ENCODE results near the gene GALK2.

DNA sequence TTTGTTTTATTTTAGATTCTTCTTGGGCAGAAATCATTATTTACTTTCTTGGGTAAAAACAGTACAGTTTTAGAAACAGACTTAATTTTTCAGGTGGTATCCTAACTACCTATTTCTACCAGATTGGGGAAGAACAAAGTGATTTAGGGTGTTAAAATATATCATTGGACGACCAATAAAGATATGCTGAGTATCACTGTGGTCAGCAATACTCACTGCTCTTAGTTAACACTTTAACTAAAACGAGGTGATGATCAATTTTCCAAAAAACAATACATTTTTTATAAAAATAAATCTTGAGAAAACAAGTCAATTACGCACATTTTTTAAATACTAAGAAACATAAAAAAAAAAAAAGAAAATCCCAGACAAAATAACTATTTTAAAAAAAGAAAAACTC is 18.2 kb upstream of the GALK2 start:
- TF ChIP-seq, protein P1, sequence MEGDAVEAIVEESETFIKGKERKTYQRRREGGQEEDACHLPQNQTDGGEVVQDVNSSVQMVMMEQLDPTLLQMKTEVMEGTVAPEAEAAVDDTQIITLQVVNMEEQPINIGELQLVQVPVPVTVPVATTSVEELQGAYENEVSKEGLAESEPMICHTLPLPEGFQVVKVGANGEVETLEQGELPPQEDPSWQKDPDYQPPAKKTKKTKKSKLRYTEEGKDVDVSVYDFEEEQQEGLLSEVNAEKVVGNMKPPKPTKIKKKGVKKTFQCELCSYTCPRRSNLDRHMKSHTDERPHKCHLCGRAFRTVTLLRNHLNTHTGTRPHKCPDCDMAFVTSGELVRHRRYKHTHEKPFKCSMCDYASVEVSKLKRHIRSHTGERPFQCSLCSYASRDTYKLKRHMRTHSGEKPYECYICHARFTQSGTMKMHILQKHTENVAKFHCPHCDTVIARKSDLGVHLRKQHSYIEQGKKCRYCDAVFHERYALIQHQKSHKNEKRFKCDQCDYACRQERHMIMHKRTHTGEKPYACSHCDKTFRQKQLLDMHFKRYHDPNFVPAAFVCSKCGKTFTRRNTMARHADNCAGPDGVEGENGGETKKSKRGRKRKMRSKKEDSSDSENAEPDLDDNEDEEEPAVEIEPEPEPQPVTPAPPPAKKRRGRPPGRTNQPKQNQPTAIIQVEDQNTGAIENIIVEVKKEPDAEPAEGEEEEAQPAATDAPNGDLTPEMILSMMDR (IDR thresholded peaks at IDR 0.05; ENCODE audit: low read length): no peak
- no peak for TF ChIP-seq EZH2 (IDR thresholded peaks at IDR 0.05; ENCODE audit: borderline replicate concordance, low read length)

Measured in OCI-LY1 (cell line).